ENCODE data around the gene PAQR5. TPM values are rescaled to one million over a fixed set of nuclear protein-coding genes. Genes with fewer than 3 reads are reported as not detected.

The PAQR5 gene
- total RNA-seq, result not detected in 2 replicates

GRCh38 chr15:69298697-69299441 is at the start of gene PAQR5:
PAQR5 (plus strand) TSS chr15:69298912; CDS start chr15:69360081, 61,169 bp downstream.
- Mint-ChIP-seq H3K27me3 (ENCODE audit: low read depth) (peaks cover 61% of the 10 kb centered on the region), H3K36me3 (ENCODE audit: low read depth) (no peaks in the 10 kb centered on the region), H3K27ac (no peak within 1 kb of the TSS), H3K9me3 (no peaks in the 10 kb centered on the region), H3K4me3 (ENCODE audit: low read depth) (no peak within 1 kb of the TSS), H3K4me1 (ENCODE audit: low read depth) (no peaks in the 10 kb centered on the region)
- no peak for DNase-seq (ENCODE audit: low spot score)
- intact Hi-C loops (cut with micrococcal nuclease), result no loop called here

GRCh38 chr15:69253156-69253555 is 45.6 kb upstream of the PAQR5 start:
- H3K36me3 Mint-ChIP-seq (ENCODE audit: low read depth), result no peaks in the 10 kb centered on the region
- H3K27me3 Mint-ChIP-seq (ENCODE audit: low read depth), result peaks cover 12% of the 10 kb centered on the region
- intact Hi-C loops (cut with micrococcal nuclease), result no loop called here
- H3K4me3 Mint-ChIP-seq (ENCODE audit: low read depth), result no peak overlapping the region
- no peak for DNase-seq (ENCODE audit: low spot score)
- no peaks in the 10 kb centered on the region for H3K9me3 Mint-ChIP-seq
- no peak overlapping the region for H3K27ac Mint-ChIP-seq
- H3K4me1 Mint-ChIP-seq (ENCODE audit: low read depth), result peaks cover 4% of the 10 kb centered on the region

GRCh38 chr15:69265347-69265955 is 33.3 kb upstream of the PAQR5 start:
- no peaks in the 10 kb centered on the region for H3K27me3 Mint-ChIP-seq (ENCODE audit: low read depth)
- H3K4me1 Mint-ChIP-seq (ENCODE audit: low read depth), result no peaks in the 10 kb centered on the region
- DNase-seq (ENCODE audit: low spot score), result no peak
- no peaks in the 10 kb centered on the region for H3K36me3 Mint-ChIP-seq (ENCODE audit: low read depth)
- H3K4me3 Mint-ChIP-seq (ENCODE audit: low read depth), result no peak overlapping the region
- intact Hi-C loops (cut with micrococcal nuclease), result loop anchor here (2.0 kb wide), 1 partner anchor 207 kb away; no protein-coding TSS in a partner anchor
- no peak overlapping the region for H3K27ac Mint-ChIP-seq
- H3K9me3 Mint-ChIP-seq, result no peaks in the 10 kb centered on the region

GRCh38 chr15:69271217-69271616 is 27.5 kb upstream of the PAQR5 start:
- H3K9me3 Mint-ChIP-seq, result no peaks in the 10 kb centered on the region
- H3K4me3 Mint-ChIP-seq (ENCODE audit: low read depth), result no peak overlapping the region
- H3K27ac Mint-ChIP-seq, result no peak overlapping the region
- no peaks in the 10 kb centered on the region for H3K4me1 Mint-ChIP-seq (ENCODE audit: low read depth)
- no peaks in the 10 kb centered on the region for H3K36me3 Mint-ChIP-seq (ENCODE audit: low read depth)
- peaks cover 12% of the 10 kb centered on the region for H3K27me3 Mint-ChIP-seq (ENCODE audit: low read depth)
- no peak for DNase-seq (ENCODE audit: low spot score)
- intact Hi-C loops (cut with micrococcal nuclease), result no loop called here

- intact Hi-C loops (cut with micrococcal nuclease), result no loop called here
- H3K36me3 Mint-ChIP-seq (ENCODE audit: low read depth), result no peaks in the 10 kb centered on the region
- no peak for DNase-seq (ENCODE audit: low spot score)
- H3K4me3 Mint-ChIP-seq (ENCODE audit: low read depth), result no peak overlapping the region
- H3K9me3 Mint-ChIP-seq, result no peaks in the 10 kb centered on the region
- H3K27me3 Mint-ChIP-seq (ENCODE audit: low read depth), result peaks cover 12% of the 10 kb centered on the region
- no peak overlapping the region for H3K27ac Mint-ChIP-seq
- no peaks in the 10 kb centered on the region for H3K4me1 Mint-ChIP-seq (ENCODE audit: low read depth)
Observed at GRCh38 chr15:69272139-69272538, 26.6 kb upstream of the PAQR5 start.

- Mint-ChIP-seq H3K4me1 (ENCODE audit: low read depth) (no peaks in the 10 kb centered on the region), H3K27ac (no peak overlapping the region), H3K27me3 (ENCODE audit: low read depth) (peaks cover 12% of the 10 kb centered on the region), H3K9me3 (no peaks in the 10 kb centered on the region), H3K4me3 (ENCODE audit: low read depth) (no peak overlapping the region), H3K36me3 (ENCODE audit: low read depth) (no peaks in the 10 kb centered on the region)
- DNase-seq (ENCODE audit: low spot score), result no peak
- intact Hi-C loops (cut with micrococcal nuclease), result no loop called here
Observed at GRCh38 chr15:69272891-69273290, 25.8 kb upstream of the PAQR5 start.

- Mint-ChIP-seq H3K9me3 (no peaks in the 10 kb centered on the region), H3K4me3 (ENCODE audit: low read depth) (no peak overlapping the region), H3K27me3 (ENCODE audit: low read depth) (peaks cover 12% of the 10 kb centered on the region), H3K27ac (no peak overlapping the region), H3K4me1 (ENCODE audit: low read depth) (no peaks in the 10 kb centered on the region), H3K36me3 (ENCODE audit: low read depth) (no peaks in the 10 kb centered on the region)
- no peak for DNase-seq (ENCODE audit: low spot score)
- intact Hi-C loops (cut with micrococcal nuclease), result no loop called here
Observed at GRCh38 chr15:69275074-69275670, 23.5 kb upstream of the PAQR5 start.

- Mint-ChIP-seq H3K4me1 (ENCODE audit: low read depth) (no peaks in the 10 kb centered on the region), H3K9me3 (no peaks in the 10 kb centered on the region), H3K36me3 (ENCODE audit: low read depth) (no peaks in the 10 kb centered on the region), H3K4me3 (ENCODE audit: low read depth) (no peak overlapping the region), H3K27me3 (ENCODE audit: low read depth) (peaks cover 9% of the 10 kb centered on the region), H3K27ac (no peak overlapping the region)
- no peak for DNase-seq (ENCODE audit: low spot score)
- intact Hi-C loops (cut with micrococcal nuclease), result no loop called here
Observed at GRCh38 chr15:69275933-69276560, 22.7 kb upstream of the PAQR5 start.

- Mint-ChIP-seq H3K9me3 (no peaks in the 10 kb centered on the region), H3K4me3 (ENCODE audit: low read depth) (no peak overlapping the region), H3K27ac (no peak overlapping the region), H3K36me3 (ENCODE audit: low read depth) (no peaks in the 10 kb centered on the region), H3K27me3 (ENCODE audit: low read depth) (peaks cover 6% of the 10 kb centered on the region), H3K4me1 (ENCODE audit: low read depth) (no peaks in the 10 kb centered on the region)
- intact Hi-C loops (cut with micrococcal nuclease), result no loop called here
- no peak for DNase-seq (ENCODE audit: low spot score)
Observed at GRCh38 chr15:69277316-69277715, 21.4 kb upstream of the PAQR5 start.

GRCh38 chr15:69279636-69280035 is 19.1 kb upstream of the PAQR5 start:
- Mint-ChIP-seq H3K36me3 (ENCODE audit: low read depth) (no peaks in the 10 kb centered on the region), H3K27me3 (ENCODE audit: low read depth) (peaks cover 6% of the 10 kb centered on the region), H3K4me1 (ENCODE audit: low read depth) (no peaks in the 10 kb centered on the region), H3K9me3 (no peaks in the 10 kb centered on the region), H3K4me3 (ENCODE audit: low read depth) (no peak overlapping the region), H3K27ac (no peak overlapping the region)
- DNase-seq (ENCODE audit: low spot score), result no peak
- intact Hi-C loops (cut with micrococcal nuclease), result no loop called here

- Mint-ChIP-seq H3K9me3 (no peaks in the 10 kb centered on the region), H3K36me3 (ENCODE audit: low read depth) (no peaks in the 10 kb centered on the region), H3K4me1 (ENCODE audit: low read depth) (no peaks in the 10 kb centered on the region), H3K27me3 (ENCODE audit: low read depth) (no peaks in the 10 kb centered on the region), H3K27ac (no peak overlapping the region), H3K4me3 (ENCODE audit: low read depth) (no peak overlapping the region)
- intact Hi-C loops (cut with micrococcal nuclease), result no loop called here
- no peak for DNase-seq (ENCODE audit: low spot score)
Observed at GRCh38 chr15:69280783-69281182, 17.9 kb upstream of the PAQR5 start.

GRCh38 chr15:69282104-69282743 is 16.5 kb upstream of the PAQR5 start:
- Mint-ChIP-seq H3K4me3 (ENCODE audit: low read depth) (no peak overlapping the region), H3K27me3 (ENCODE audit: low read depth) (peaks cover 2% of the 10 kb centered on the region), H3K27ac (no peak overlapping the region), H3K36me3 (ENCODE audit: low read depth) (no peaks in the 10 kb centered on the region), H3K9me3 (no peaks in the 10 kb centered on the region), H3K4me1 (ENCODE audit: low read depth) (no peaks in the 10 kb centered on the region)
- no peak for DNase-seq (ENCODE audit: low spot score)
- intact Hi-C loops (cut with micrococcal nuclease), result no loop called here

All from activated T-helper 2 cell treated with anti-CD3 and anti-CD28 coated beads, Interferon-gamma antibody, Interleukin-2, Interleukin-4, amounts not matched to agents 10 μg/mL and 5 μg/mL and 100 μg/mL, durations not matched to agents 14 hours and 24 hours and 36 hours (primary cell).